Common myeloid progenitor, CD34-positive (primary cell): ENCODE results near the gene KPNA4.

Experiments
- CTCF ChIA-PET: fragments of 350-600 bp; sonication (Branson Sonifier 250); formaldehyde crosslinking; loops from one replicate; lab custom pipeline; 2021; ENCODE audit warnings: antibody characterized with exemption; lab: Charles Lee
- POLR2A ChIA-PET: fragments of 350-600 bp; sonication (Branson Sonifier 250); formaldehyde crosslinking; loops from one replicate; lab custom pipeline; 2021; ENCODE audit warnings: antibody characterized with exemption; lab: Charles Lee
- DNase-seq, 3 donors: peaks; one replicate each; pipeline versions ENCODE4 v3.0.0 to v3.0.0-alpha.2; 2013
- H3K27ac ChIP-seq, 2 experiments: 1 replicate in 1 of 2; 2 replicates in 1 of 2; pipeline ENCODE4 v1.7.0; 2013; ENCODE audit warnings: inconsistent platforms in 2 of 2, low read length in 2 of 2, mild to moderate bottlenecking in 2 of 2, low read depth in 1 of 2, moderate library complexity in 1 of 2; ENCODE audit not compliant: severe bottlenecking in 2 of 2, insufficient read depth in 1 of 2, poor library complexity in 1 of 2
- H3K27me3 ChIP-seq, 5 experiments: replicated peaks in 2 of 5; 1 replicate in 3 of 5; 2 replicates in 2 of 5; pipeline versions ENCODE4 v1.6.1 to v1.7.0; 2013; ENCODE audit warnings: low read length in 4 of 5, mild to moderate bottlenecking in 2 of 5, moderate library complexity in 2 of 5, inconsistent platforms in 1 of 5; ENCODE audit not compliant: insufficient read depth in 5 of 5, control insufficient read depth in 4 of 5
- H3K36me3 ChIP-seq, 4 experiments: 1 replicate in 2 of 4; 2 replicates in 2 of 4; pipeline versions ENCODE4 v1.6.1 to v1.7.0; 2013; ENCODE audit warnings: low read length in 3 of 4, control low read depth in 1 of 4, mild to moderate bottlenecking in 1 of 4; ENCODE audit not compliant: control insufficient read depth in 4 of 4, insufficient read depth in 4 of 4
- H3K4me1 ChIP-seq, 4 experiments: 1 replicate in 3 of 4; 2 replicates in 1 of 4; pipeline versions ENCODE4 v1.6.1 to v1.7.1; 2013; ENCODE audit warnings: low read length in 3 of 4, mild to moderate bottlenecking in 3 of 4, control low read depth in 1 of 4, inconsistent platforms in 1 of 4, moderate library complexity in 1 of 4; ENCODE audit not compliant: control insufficient read depth in 4 of 4, insufficient read depth in 4 of 4; ENCODE audit errors: control extremely low read depth in 1 of 4
- H3K4me3 ChIP-seq, 7 experiments: 1 replicate in 4 of 7; 2 replicates in 3 of 7; pipeline versions ENCODE4 v1.5.1 to v1.7.0; 2013; ENCODE audit warnings: mild to moderate bottlenecking in 7 of 7, low read length in 6 of 7, moderate library complexity in 6 of 7, inconsistent platforms in 2 of 7, low read depth in 2 of 7, control low read depth in 1 of 7; ENCODE audit not compliant: insufficient read depth in 4 of 7, control insufficient read depth in 1 of 7; ENCODE audit errors: extremely low read depth in 1 of 7
- H3K9me3 ChIP-seq, 5 experiments: 1 replicate in 4 of 5; 2 replicates in 1 of 5; pipeline versions ENCODE4 v1.6.1 to v1.7.1; 2013; ENCODE audit warnings: low read length in 4 of 5, mild to moderate bottlenecking in 2 of 5, inconsistent platforms in 1 of 5, low read depth in 1 of 5, moderate library complexity in 1 of 5; ENCODE audit not compliant: control insufficient read depth in 4 of 5, insufficient read depth in 2 of 5; ENCODE audit errors: control extremely low read depth in 1 of 5
- WGBS: methylation state at CpG from one replicate; pipeline ENCODE4 v1.1.5; 2013; ENCODE audit not compliant: insufficient coverage; 5-methylcytosine and 5-hydroxymethylcytosine counted together

The KPNA4 gene

DNA sequence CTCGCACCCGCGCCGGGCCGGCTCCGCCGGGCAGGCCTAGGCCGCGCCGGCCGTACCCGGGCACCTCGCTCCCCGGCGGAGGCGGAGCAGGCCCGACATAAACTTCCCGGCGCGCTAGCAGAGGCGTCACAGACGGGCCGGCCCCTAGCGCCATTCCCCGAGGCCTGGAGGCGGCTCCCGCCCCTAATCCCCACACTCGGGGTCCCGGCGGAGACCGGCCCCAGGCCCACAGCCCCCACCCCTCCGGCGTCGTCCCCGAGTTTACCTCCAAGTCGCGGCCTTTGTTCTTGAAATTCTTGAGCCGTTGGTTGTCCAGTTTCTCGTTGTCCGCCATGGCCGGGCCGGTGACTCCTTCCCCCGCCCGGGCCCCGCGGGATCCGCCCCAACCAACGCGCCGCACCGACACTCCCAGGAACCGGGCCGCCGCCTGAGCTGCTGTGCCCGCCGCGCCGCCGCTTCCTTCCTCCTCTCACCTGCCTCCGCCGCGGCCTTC, 376 bp downstream of the KPNA4 start:
- CTCF ChIA-PET, result no interaction called here
- Histone ChIP-seq H3K9me3 (peaks cover 0 to 11% (median 0%) of the 10 kb centered on the region in 5 experiments), H3K27ac (peak overlapping the region; percentile 91 to 97), H3K4me1 (peaks cover 12 to 62% (median 26%) of the 10 kb centered on the region in 4 experiments), H3K4me3 (peak overlapping the region; percentile 58 to 94 (median 89)), H3K27me3 (no peaks in the 10 kb centered on the region), H3K36me3 (peaks cover 5 to 27% (median 10%) of the 10 kb centered on the region in 4 experiments)
- POLR2A ChIA-PET, result interaction anchor here (1.6 kb wide), 1 partner anchor 11 kb away, joined by 4 read pairs; no protein-coding TSS in a partner anchor
- peak; percentile 44 to 74 (median 65) for DNase-seq
- 0% methylated on average over 48 of the region's 62 CpGs for WGBS

DNA sequence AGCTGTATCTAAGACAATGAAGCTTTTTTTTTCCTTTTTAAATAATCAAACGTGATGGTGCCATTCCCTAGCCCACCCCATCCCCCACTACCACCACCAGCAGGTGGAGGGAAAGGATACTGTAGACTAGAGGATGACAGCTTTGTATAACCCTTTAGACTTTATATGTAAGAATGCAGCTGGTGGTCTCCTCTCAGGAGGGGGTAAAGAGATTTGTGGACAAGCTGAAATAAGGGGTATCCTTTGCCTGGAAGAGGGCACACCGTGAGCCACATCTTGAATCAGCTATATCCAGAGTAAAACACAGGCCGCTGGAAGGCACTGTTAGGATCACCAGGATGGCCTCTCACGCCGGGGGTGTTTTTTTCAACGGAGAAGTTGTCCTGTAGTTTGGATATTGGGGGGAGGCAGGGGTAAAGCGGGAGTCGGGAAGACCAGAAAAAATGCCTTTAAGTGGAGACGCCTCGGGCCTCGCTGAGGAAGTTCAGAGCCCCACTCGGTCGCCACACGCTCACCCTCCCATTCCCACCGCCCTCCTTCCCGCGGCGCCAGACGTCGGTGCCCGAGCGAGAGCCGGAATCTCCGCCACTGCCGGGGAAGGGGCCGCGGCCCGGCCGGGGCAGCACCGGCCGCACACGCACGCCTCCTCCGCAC, 986 bp downstream of the KPNA4 start:
- H3K9me3 ChIP-seq, result peaks cover 0 to 11% (median 0%) of the 10 kb centered on the region in 5 experiments
- peak overlapping the region; percentile 91 to 97 for H3K27ac ChIP-seq
- CTCF ChIA-PET, result interaction anchor here (0.9 to 2.1 kb wide), 3 partner anchors 10 to 535 kb away, joined by 3 to 8 read pairs (median 3); no protein-coding TSS in a partner anchor
- peaks cover 5 to 30% (median 10%) of the 10 kb centered on the region in 4 experiments for H3K36me3 ChIP-seq
- peak overlapping the region; percentile 58 to 94 (median 89) for H3K4me3 ChIP-seq
- POLR2A ChIA-PET, result interaction anchor here (0.5 to 1.6 kb wide), 2 partner anchors 10 to 727 kb away, joined by 4 to 5 read pairs; no protein-coding TSS in a partner anchor
- DNase-seq, result peak; percentile 18 to 37 (median 27)
- 0% methylated on average over 29 of the region's 34 CpGs for WGBS
- peaks cover 12 to 56% (median 26%) of the 10 kb centered on the region in 4 experiments for H3K4me1 ChIP-seq
- no peaks in the 10 kb centered on the region for H3K27me3 ChIP-seq

DNA sequence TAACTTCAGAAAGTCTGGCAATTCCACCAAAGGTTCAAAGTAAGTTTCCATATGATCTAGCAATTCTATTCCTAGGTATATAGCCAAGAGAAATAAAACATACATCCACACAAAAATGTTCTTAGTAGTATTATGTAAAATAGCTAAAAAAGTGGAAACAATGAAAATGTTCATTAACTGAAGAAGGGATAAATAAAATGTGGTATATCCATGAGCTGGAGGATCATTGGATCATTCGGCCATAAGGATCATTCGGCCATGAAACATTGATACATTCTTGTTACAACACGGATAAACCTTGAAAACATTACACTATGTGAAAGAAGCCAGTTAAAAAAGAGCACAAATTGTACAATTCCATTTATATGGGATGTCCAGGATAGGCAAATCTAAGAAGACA, 2.4 kb downstream of the KPNA4 start:
- no peaks in the 10 kb centered on the region for H3K27me3 ChIP-seq
- H3K4me1 ChIP-seq, result peaks cover 12 to 48% (median 23%) of the 10 kb centered on the region in 4 experiments
- ChIA-PET CTCF (interaction anchor here (1.2 to 2.1 kb wide), 2 partner anchors 9 to 67 kb away, joined by 3 to 8 read pairs; no protein-coding TSS in a partner anchor), POLR2A (no interaction called here)
- no peak for DNase-seq
- peak overlapping the region in 4 of 7 experiments; percentile 16 to 91 (median 54) for H3K4me3 ChIP-seq
- peaks cover 0 to under 1% (median 0%) of the 10 kb centered on the region in 5 experiments for H3K9me3 ChIP-seq
- no CpG with 5 or more reads among the region's 3 CpGs for WGBS
- H3K36me3 ChIP-seq, result peaks cover 3 to 21% (median 3%) of the 10 kb centered on the region in 4 experiments
- H3K27ac ChIP-seq, result no peak overlapping the region

DNA sequence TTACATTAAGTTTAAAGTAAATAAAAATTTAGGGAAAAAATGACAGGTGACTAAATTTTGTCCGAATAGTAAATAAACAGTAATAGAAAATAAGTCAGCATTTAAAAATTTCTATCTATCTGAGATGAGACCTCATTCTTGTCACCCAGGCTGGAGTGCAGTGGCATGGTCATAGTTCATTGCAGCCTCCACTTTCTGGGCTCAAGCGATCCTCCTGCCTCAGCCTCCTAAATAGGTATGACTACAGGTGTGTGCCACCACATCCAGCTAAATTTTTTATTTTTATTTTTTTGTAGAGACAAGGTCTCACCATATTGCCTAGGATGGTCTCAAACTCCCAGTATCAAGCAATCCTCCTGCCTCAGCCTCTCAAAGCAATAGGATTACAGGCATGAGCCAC, 7.8 kb downstream of the KPNA4 start:
- Histone ChIP-seq H3K4me3 (no peak overlapping the region), H3K27ac (no peak overlapping the region), H3K36me3 (peaks cover 0 to 20% (median 0%) of the 10 kb centered on the region in 4 experiments), H3K4me1 (peaks cover 0 to 16% (median 2%) of the 10 kb centered on the region in 4 experiments), H3K27me3 (no peaks in the 10 kb centered on the region), H3K9me3 (peaks cover 0 to 1% (median 0%) of the 10 kb centered on the region in 5 experiments)
- no peak for DNase-seq
- ChIA-PET CTCF (no interaction called here), POLR2A (no interaction called here)
- 100% methylated on average over 1 of the region's 2 CpGs for WGBS

DNA sequence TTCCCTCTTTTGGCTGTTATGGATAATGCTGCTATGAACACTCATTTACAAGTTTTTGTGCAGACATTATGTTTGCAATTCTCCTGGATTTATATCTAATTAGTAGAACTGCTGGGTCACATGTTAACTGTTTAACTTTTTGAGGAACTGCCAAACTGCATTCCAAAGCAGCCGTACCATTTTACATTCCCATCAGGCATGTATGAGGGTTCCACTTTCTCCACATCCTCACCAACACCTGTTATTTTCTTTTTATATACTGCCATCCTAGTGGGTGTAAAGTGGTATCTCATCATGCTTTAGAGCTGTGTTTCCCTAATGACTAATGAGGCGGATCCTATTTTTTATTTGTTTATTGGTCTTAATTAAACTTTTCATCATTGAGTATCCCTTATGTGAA, 9.2 kb downstream of the KPNA4 start:
- ChIA-PET CTCF (no interaction called here), POLR2A (no interaction called here)
- H3K4me3 ChIP-seq, result no peak overlapping the region
- WGBS, result 100% methylated on average over 1 of the region's 2 CpGs
- no peaks in the 10 kb centered on the region for H3K27me3 ChIP-seq
- H3K9me3 ChIP-seq, result peaks cover 0 to 3% (median 1%) of the 10 kb centered on the region in 5 experiments
- peaks cover 0 to 5% (median 0%) of the 10 kb centered on the region in 4 experiments for H3K4me1 ChIP-seq
- H3K27ac ChIP-seq, result no peak overlapping the region
- H3K36me3 ChIP-seq, result peaks cover 0 to 26% (median 5%) of the 10 kb centered on the region in 4 experiments
- DNase-seq, result no peak

DNA sequence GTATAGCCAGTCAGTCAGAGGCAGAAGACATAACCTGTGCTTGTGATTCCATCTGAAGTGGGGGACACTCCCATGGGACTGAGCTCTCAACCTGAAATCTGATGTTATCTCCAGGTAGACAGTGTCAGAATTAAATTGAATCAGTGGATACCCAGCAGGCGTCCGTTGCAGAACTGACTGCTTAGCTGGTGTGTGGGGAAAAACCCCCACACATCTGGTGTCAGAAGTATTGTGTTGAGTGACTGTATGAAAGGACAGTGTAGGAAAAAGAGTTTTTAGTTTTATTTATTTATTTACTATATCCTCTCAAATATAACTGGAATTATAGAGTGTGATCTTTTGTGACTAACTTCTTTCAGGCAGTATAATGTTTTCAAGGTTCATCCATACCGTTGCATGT, 10.4 kb downstream of the KPNA4 start:
- Histone ChIP-seq H3K27ac (no peak overlapping the region), H3K4me3 (no peak overlapping the region), H3K36me3 (peaks cover 0 to 29% (median 10%) of the 10 kb centered on the region in 4 experiments), H3K4me1 (no peaks in the 10 kb centered on the region), H3K27me3 (no peaks in the 10 kb centered on the region), H3K9me3 (peaks cover 1 to 13% (median 8%) of the 10 kb centered on the region in 5 experiments)
- CTCF ChIA-PET, result interaction anchor here (1.8 kb wide), 1 partner anchor 9 kb away, joined by 8 read pairs; no protein-coding TSS in a partner anchor
- POLR2A ChIA-PET, result interaction anchor here (0.7 to 1.7 kb wide), 2 partner anchors 9 to 23 kb away, joined by 3 to 4 read pairs; no protein-coding TSS in a partner anchor
- no peak for DNase-seq
- WGBS, result no CpG with 5 or more reads among the region's 3 CpGs
